IMR-90 (cell line): ENCODE results near the gene PRELID2. TPM values are rescaled to one million over a fixed set of nuclear protein-coding genes. Genes with fewer than 3 reads are reported as not detected.
A peak's percentile ranks its signal among the peaks of the same experiment; 100 is the strongest.

Source experiments
- ATAC-seq: fragments of 200-7000 bp; cut with Tn5 transposase; 2 replicates; pipeline ENCODE4 v1.9.1; 2020; ENCODE audit warnings: low read depth, mild to moderate bottlenecking, moderate library complexity
- BruUV-seq: library from RNA; stranded (reverse); fragments of 400-500 nt; replicated peaks from 2 replicates; lab custom pipeline; 2021; lab: Mats Ljungman, UMichigan
- CTCF ChIA-PET: fragments of 300-600 bp; formaldehyde crosslinking; extraction: SDS; loops from one replicate; lab custom pipeline; 2021; ENCODE audit warnings: antibody characterized with exemption; lab: Yijun Ruan, JAX
- POLR2A ChIA-PET: fragments of 300-600 bp; sonication (Branson Sonifier 250); formaldehyde crosslinking; loops from one replicate; lab custom pipeline; 2022; ENCODE audit warnings: antibody characterized with exemption; ENCODE audit not compliant: unreplicated experiment; lab: Charles Lee
- DNase-seq: peaks from one replicate; pipeline ENCODE4 v3.0.0; 2013
- H2AFZ ChIP-seq: replicated peaks from 2 replicates; pipeline ENCODE3; 2013; ENCODE audit warnings: low read length, mild to moderate bottlenecking; ENCODE audit not compliant: poor library complexity
- H2AK5ac ChIP-seq: 2 replicates; pipeline ENCODE4 v1.6.1; 2013; ENCODE audit warnings: low read depth, low read length, inconsistent platforms
- H2AK9ac ChIP-seq: replicated peaks from 2 replicates; pipeline ENCODE3; 2013; ENCODE audit warnings: mild to moderate bottlenecking, low read depth, low read length, moderate library complexity; ENCODE audit not compliant: poor library complexity
- H2BK120ac ChIP-seq: 2 replicates; pipeline ENCODE4 v1.6.1; 2013; ENCODE audit warnings: low read depth, low read length, inconsistent platforms
- H2BK15ac ChIP-seq: 3 replicates; pipeline ENCODE4 v1.6.1; 2013; ENCODE audit warnings: low read depth, low read length, inconsistent platforms
- H2BK20ac ChIP-seq: 2 replicates; pipeline ENCODE4 v1.6.1; 2013; ENCODE audit warnings: low read depth, mild to moderate bottlenecking, inconsistent platforms, low read length, moderate library complexity
- H2BK5ac ChIP-seq: 2 replicates; pipeline ENCODE4 v1.6.1; 2013; ENCODE audit warnings: mild to moderate bottlenecking, low read depth, low read length, inconsistent platforms; ENCODE audit not compliant: poor library complexity, severe bottlenecking
- H3K14ac ChIP-seq: replicated peaks from 2 replicates; pipeline ENCODE4 v1.6.1; 2013; ENCODE audit warnings: low read depth, low read length, inconsistent platforms
- H3K18ac ChIP-seq: 2 replicates; pipeline ENCODE4 v1.6.1; 2013; ENCODE audit warnings: low read depth, low read length, control low read depth
- H3K23ac ChIP-seq: 2 replicates; pipeline ENCODE4 v1.6.1; 2013; ENCODE audit warnings: low read depth, low read length, inconsistent platforms
- H3K27ac ChIP-seq: 2 replicates; pipeline ENCODE4 v1.5.1; 2013; ENCODE audit warnings: mild to moderate bottlenecking, control low read depth, low read length; ENCODE audit not compliant: insufficient read depth
- H3K27me3 ChIP-seq: 2 replicates; pipeline ENCODE4 v1.6.1; 2013; ENCODE audit warnings: low read length; ENCODE audit not compliant: control insufficient read depth, insufficient read depth
- H3K36me3 ChIP-seq: 2 replicates; pipeline ENCODE4 v1.6.1; 2013; ENCODE audit warnings: low read length, mixed read lengths; ENCODE audit not compliant: control insufficient read depth, insufficient read depth
- H3K4ac ChIP-seq: 2 replicates; pipeline ENCODE4 v1.6.1; 2013; ENCODE audit warnings: low read depth, low read length, inconsistent platforms
- H3K4me1 ChIP-seq: 2 replicates; pipeline ENCODE4 v1.6.1; 2013; ENCODE audit warnings: low read length, mixed read lengths; ENCODE audit not compliant: control insufficient read depth, insufficient read depth
- H3K4me2 ChIP-seq: 2 replicates; pipeline ENCODE4 v1.6.1; 2013; ENCODE audit warnings: low read depth, mild to moderate bottlenecking, control low read depth, low read length, moderate library complexity
- H3K4me3 ChIP-seq: 2 replicates; pipeline ENCODE4 v1.5.1; 2013; ENCODE audit warnings: low read depth, mild to moderate bottlenecking, control low read depth, low read length, moderate library complexity; ENCODE audit not compliant: insufficient read depth
- H3K56ac ChIP-seq: 2 replicates; pipeline ENCODE4 v1.6.1; 2013; ENCODE audit warnings: low read length, inconsistent platforms; ENCODE audit not compliant: insufficient read depth; ENCODE audit errors: extremely low read depth
- H3K79me1 ChIP-seq, 2 experiments: 2 replicates each; pipeline ENCODE4 v1.6.1; 2013; ENCODE audit warnings: low read length in 2 of 2, inconsistent platforms in 1 of 2, low read depth in 1 of 2
- H3K9ac ChIP-seq: 2 replicates; pipeline ENCODE4 v1.6.1; 2013; ENCODE audit warnings: low read depth, low read length, control low read depth
- H3K9me1 ChIP-seq: 2 replicates; pipeline ENCODE4 v1.6.1; 2013; ENCODE audit warnings: low read length, inconsistent platforms; ENCODE audit not compliant: insufficient read depth
- H3K9me3 ChIP-seq: 2 replicates; pipeline ENCODE4 v1.6.1; 2013; ENCODE audit warnings: low read length; ENCODE audit not compliant: control insufficient read depth, insufficient read depth
- H4K20me1 ChIP-seq: 2 replicates; pipeline ENCODE4 v1.6.1; 2013; ENCODE audit warnings: low read length, inconsistent platforms; ENCODE audit not compliant: insufficient read depth
- H4K5ac ChIP-seq: 2 replicates; pipeline ENCODE4 v1.6.1; 2013; ENCODE audit warnings: mild to moderate bottlenecking, low read depth, low read length, control low read depth
- H4K8ac ChIP-seq, 2 experiments: 2 replicates each; pipeline ENCODE4 v1.6.1; 2013; ENCODE audit warnings: low read depth in 2 of 2, low read length in 2 of 2, control low read depth in 1 of 2, inconsistent platforms in 1 of 2
- H4K91ac ChIP-seq: 2 replicates; pipeline ENCODE4 v1.6.1; 2013; ENCODE audit warnings: low read depth, low read length, inconsistent platforms; ENCODE audit not compliant: insufficient read depth
- BHLHE40 ChIP-seq: fragments of 150-350 bp; IDR thresholded peaks from 2 replicates; pipeline ENCODE4 v1.6.1; 2016; ENCODE audit warnings: mild to moderate bottlenecking, low read depth, low read length
- CEBPB ChIP-seq: IDR thresholded peaks from 2 replicates; pipeline ENCODE4 v1.6.1; 2012; ENCODE audit warnings: low read depth, low read length, improper control_type of control experiment
- CHD1 ChIP-seq: IDR thresholded peaks from 2 replicates; pipeline ENCODE4 v1.6.1; 2012; ENCODE audit warnings: low read depth, low read length, improper control_type of control experiment
- FOS ChIP-seq: fragments of 150-350 bp; IDR thresholded peaks from 2 replicates; pipeline ENCODE4 v1.6.1; 2016; ENCODE audit warnings: low read depth, low read length
- MAFK ChIP-seq: IDR thresholded peaks from 2 replicates; pipeline ENCODE4 v1.6.1; 2012; ENCODE audit warnings: low read depth, low read length, improper control_type of control experiment
- MAZ ChIP-seq: IDR thresholded peaks from 2 replicates; pipeline ENCODE4 v1.6.1; 2012; ENCODE audit warnings: low read depth, mild to moderate bottlenecking, low read length, improper control_type of control experiment, moderate library complexity, borderline replicate concordance
- MXI1 ChIP-seq: IDR thresholded peaks from 2 replicates; pipeline ENCODE4 v1.6.1; 2012; ENCODE audit warnings: low read depth, mild to moderate bottlenecking, low read length, moderate library complexity, borderline replicate concordance
- NFE2L2 ChIP-seq: fragments of 150-350 bp; IDR thresholded peaks from 2 replicates; pipeline ENCODE4 v1.6.1; 2016; ENCODE audit warnings: low read depth, mild to moderate bottlenecking, low read length
- POLR2A ChIP-seq: IDR thresholded peaks from 2 replicates; pipeline ENCODE4 v1.6.1; 2012; ENCODE audit warnings: mild to moderate bottlenecking, low read depth, low read length
- RAD21 ChIP-seq: IDR thresholded peaks from 2 replicates; pipeline ENCODE4 v1.6.1; 2012; ENCODE audit warnings: low read length, improper control_type of control experiment
- RCOR1 ChIP-seq: IDR thresholded peaks from 2 replicates; pipeline ENCODE4 v1.6.1; 2012; ENCODE audit warnings: mild to moderate bottlenecking, low read length, improper control_type of control experiment; ENCODE audit not compliant: insufficient replicate concordance
- RFX5 ChIP-seq: IDR thresholded peaks from 2 replicates; pipeline ENCODE4 v1.8.0; 2012; ENCODE audit warnings: low read depth, mild to moderate bottlenecking, low read length, moderate library complexity
- SMC3 ChIP-seq: fragments of 150-350 bp; IDR thresholded peaks from 2 replicates; pipeline ENCODE4 v1.6.1; 2016; ENCODE audit warnings: low read depth, mild to moderate bottlenecking, antibody characterized with exemption, low read length, moderate library complexity
- WGBS, 2 experiments: methylation state at CpG; one replicate each; pipeline versions ENCODE4 v1.1.5 to v1.1.7; 2013; ENCODE audit warnings: missing lambda C conversion rate in 2 of 2; ENCODE audit not compliant: insufficient read length in 1 of 2; ENCODE audit errors: extremely low coverage in 2 of 2; 5-methylcytosine and 5-hydroxymethylcytosine counted together
- dilution Hi-C: fragments of 300-500 bp; cut with HindIII; formaldehyde crosslinking; loops from one replicate; pipeline ENCODE4 v1.14.3; 2018; ENCODE audit warnings: low sequenced_read_pairs; ENCODE audit not compliant: unreplicated experiment
- in situ Hi-C: fragments of 300-500 bp; cut with MboI; formaldehyde crosslinking; loops from 3 replicates; pipeline ENCODE4 v1.14.3; 2019; ENCODE audit warnings: low sequenced_read_pairs, inconsistent platforms, mixed read lengths
- intact Hi-C: fragments of 100-400 bp; cut with micrococcal nuclease; formaldehyde crosslinking; loops from 2 replicates; pipeline ENCODE4 v1.10.0; 2022
- polyA plus RNA-seq, 3 experiments: library from polyadenylated mRNA; depleted of rRNA; stranded (reverse); fragments of >200 nt; gene quantifications; 2 replicates each; pipeline ENCODE4 v1.2.3, GENCODE V29; 2012; ENCODE audit warnings: low replicate concordance in 1 of 3
- total RNA-seq: library from RNA; depleted of rRNA; stranded (reverse); fragments of >200 nt; gene quantifications from 2 replicates; pipeline ENCODE4 v1.2.3, GENCODE V29; 2012
- TF ChIP-seq, protein P1 (sequence below): fragments of 150-350 bp; IDR thresholded peaks from 2 replicates; pipeline ENCODE4 v1.6.1; 2016; ENCODE audit warnings: low read depth, mild to moderate bottlenecking, low read length, moderate library complexity, borderline replicate concordance
- TF ChIP-seq, protein P2 (sequence below): fragments of 150-350 bp; IDR thresholded peaks from 2 replicates; pipeline ENCODE4 v1.6.1; 2017; ENCODE audit warnings: mild to moderate bottlenecking, antibody characterized with exemption, low read length, low read depth
- TF ChIP-seq, protein P3 (sequence below): conservative IDR thresholded peaks from 2 replicates; pipeline ENCODE4 v1.5.1; 2012; ENCODE audit warnings: mild to moderate bottlenecking, low read depth, low read length, improper control_type of control experiment

Gene PRELID2
- total and polyA plus RNA-seq, 2 of the 4 experiments (the other 2 are of a cell fraction), result 4.9 to 8.6 TPM

DNA sequence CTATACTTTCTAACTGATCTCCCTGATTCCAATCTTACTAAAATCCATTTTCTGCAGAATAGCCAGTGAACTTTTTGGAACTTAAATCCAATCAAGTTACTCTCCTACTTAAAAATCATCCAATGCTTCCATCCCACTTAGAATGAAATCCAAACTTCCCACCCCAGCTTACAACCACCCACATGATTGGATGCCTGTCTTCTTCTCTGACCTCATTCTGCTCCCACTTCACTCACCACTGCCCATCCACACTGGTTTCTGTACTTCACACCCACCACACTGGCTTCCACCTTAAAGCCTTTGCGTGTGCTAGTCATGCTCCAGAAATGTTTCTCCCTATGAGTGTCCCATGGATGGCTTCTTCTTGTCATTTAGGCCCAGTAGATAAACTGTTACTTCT is 119.7 kb downstream of the PRELID2 start:
- Histone ChIP-seq H3K4ac (0 out of 2 replicates have a peak overlapping the region, but pooled peaks have one; percentile 49), H2AFZ (no peak overlapping the region), H3K56ac (no peak overlapping the region), H2BK15ac (no peak overlapping the region), H2BK5ac (no peak overlapping the region), H2BK120ac (no peak overlapping the region), H2AK5ac (no peak overlapping the region), H3K27me3 (no peaks in the 10 kb centered on the region), H3K23ac (no peak overlapping the region), H4K20me1 (no peaks in the 10 kb centered on the region), H3K18ac (no peak overlapping the region; the same call in 1 of the 2 replicates), H3K9ac (no peak overlapping the region), H4K91ac (no peak overlapping the region), H3K4me3 (no peak overlapping the region), H3K27ac (no peak overlapping the region), H3K9me3 (no peaks in the 10 kb centered on the region), H2AK9ac (no peak overlapping the region), H2BK20ac (no peak overlapping the region), H3K4me2 (no peak overlapping the region), H3K79me1 (no peaks in the 10 kb centered on the region), H3K4me1 (no peaks in the 10 kb centered on the region), H4K8ac (no peak overlapping the region), H4K5ac (no peak overlapping the region), H3K9me1 (no peaks in the 10 kb centered on the region), H3K14ac (no peak overlapping the region), H3K36me3 (no peaks in the 10 kb centered on the region)
- no peak for DNase-seq
- dilution Hi-C loops, result no loop called here
- POLR2A ChIA-PET, result no interaction called here
- CTCF ChIA-PET, result no interaction called here
- no TSS peak for BruUV-seq
- TF ChIP-seq, protein P1, sequence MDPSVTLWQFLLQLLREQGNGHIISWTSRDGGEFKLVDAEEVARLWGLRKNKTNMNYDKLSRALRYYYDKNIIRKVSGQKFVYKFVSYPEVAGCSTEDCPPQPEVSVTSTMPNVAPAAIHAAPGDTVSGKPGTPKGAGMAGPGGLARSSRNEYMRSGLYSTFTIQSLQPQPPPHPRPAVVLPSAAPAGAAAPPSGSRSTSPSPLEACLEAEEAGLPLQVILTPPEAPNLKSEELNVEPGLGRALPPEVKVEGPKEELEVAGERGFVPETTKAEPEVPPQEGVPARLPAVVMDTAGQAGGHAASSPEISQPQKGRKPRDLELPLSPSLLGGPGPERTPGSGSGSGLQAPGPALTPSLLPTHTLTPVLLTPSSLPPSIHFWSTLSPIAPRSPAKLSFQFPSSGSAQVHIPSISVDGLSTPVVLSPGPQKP, result no peak
- TF ChIP-seq RFX5, result no peak
- TF ChIP-seq FOS, result no peak
- TF ChIP-seq CEBPB, result no peak
- no peak for TF ChIP-seq CHD1
- TF ChIP-seq, protein P2, sequence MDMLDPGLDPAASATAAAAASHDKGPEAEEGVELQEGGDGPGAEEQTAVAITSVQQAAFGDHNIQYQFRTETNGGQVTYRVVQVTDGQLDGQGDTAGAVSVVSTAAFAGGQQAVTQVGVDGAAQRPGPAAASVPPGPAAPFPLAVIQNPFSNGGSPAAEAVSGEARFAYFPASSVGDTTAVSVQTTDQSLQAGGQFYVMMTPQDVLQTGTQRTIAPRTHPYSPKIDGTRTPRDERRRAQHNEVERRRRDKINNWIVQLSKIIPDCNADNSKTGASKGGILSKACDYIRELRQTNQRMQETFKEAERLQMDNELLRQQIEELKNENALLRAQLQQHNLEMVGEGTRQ, result no peak
- TF ChIP-seq RAD21, result no peak
- no peak for TF ChIP-seq RCOR1
- TF ChIP-seq MAFK, result no peak
- TF ChIP-seq NFE2L2, result no peak
- TF ChIP-seq MAZ, result no peak
- no peak for TF ChIP-seq POLR2A
- no peak for TF ChIP-seq SMC3
- no peak for TF ChIP-seq MXI1
- no peak for TF ChIP-seq BHLHE40
- TF ChIP-seq, protein P3, sequence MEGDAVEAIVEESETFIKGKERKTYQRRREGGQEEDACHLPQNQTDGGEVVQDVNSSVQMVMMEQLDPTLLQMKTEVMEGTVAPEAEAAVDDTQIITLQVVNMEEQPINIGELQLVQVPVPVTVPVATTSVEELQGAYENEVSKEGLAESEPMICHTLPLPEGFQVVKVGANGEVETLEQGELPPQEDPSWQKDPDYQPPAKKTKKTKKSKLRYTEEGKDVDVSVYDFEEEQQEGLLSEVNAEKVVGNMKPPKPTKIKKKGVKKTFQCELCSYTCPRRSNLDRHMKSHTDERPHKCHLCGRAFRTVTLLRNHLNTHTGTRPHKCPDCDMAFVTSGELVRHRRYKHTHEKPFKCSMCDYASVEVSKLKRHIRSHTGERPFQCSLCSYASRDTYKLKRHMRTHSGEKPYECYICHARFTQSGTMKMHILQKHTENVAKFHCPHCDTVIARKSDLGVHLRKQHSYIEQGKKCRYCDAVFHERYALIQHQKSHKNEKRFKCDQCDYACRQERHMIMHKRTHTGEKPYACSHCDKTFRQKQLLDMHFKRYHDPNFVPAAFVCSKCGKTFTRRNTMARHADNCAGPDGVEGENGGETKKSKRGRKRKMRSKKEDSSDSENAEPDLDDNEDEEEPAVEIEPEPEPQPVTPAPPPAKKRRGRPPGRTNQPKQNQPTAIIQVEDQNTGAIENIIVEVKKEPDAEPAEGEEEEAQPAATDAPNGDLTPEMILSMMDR, result no peak
- ATAC-seq, result no peak
- in situ Hi-C loops, result loop anchor here (25.0 kb wide), 1 partner anchor 1503 kb away; no protein-coding TSS in a partner anchor
- WGBS, 2 experiments, result no CpG with 5 or more reads among the region's 1 CpG
- intact Hi-C loops, result loop anchor here (5.0 kb wide), 1 partner anchor 368 kb away; no protein-coding TSS in a partner anchor
